Neural crest cell (in vitro differentiated cells): ENCODE results near the gene MGAT1. TPM values are rescaled to one million over a fixed set of nuclear protein-coding genes. Genes with fewer than 3 reads are reported as not detected.
A peak's percentile ranks its signal among the peaks of the same experiment; 100 is the strongest.

Experiments
- DNase-seq: peaks from one replicate; pipeline ENCODE4 v3.0.0; 2021; ENCODE audit warnings: low read depth, mixed read lengths, low spot score
- H3K27ac Mint-ChIP-seq: one replicate; pipeline ENCODE4 v1.8.0; 2021; ENCODE audit warnings: mild to moderate bottlenecking, mixed read lengths; ENCODE audit not compliant: unreplicated experiment
- H3K27me3 Mint-ChIP-seq: 2 replicates; pipeline ENCODE4 v1.8.0; 2021; ENCODE audit warnings: low read depth, mild to moderate bottlenecking, mixed read lengths
- H3K36me3 Mint-ChIP-seq: 2 replicates; pipeline ENCODE4 v1.8.0; 2021; ENCODE audit warnings: low read depth, mild to moderate bottlenecking, mixed read lengths
- H3K4me1 Mint-ChIP-seq: 2 replicates; pipeline ENCODE4 v1.8.0; 2021; ENCODE audit warnings: mixed read lengths
- H3K4me3 Mint-ChIP-seq: one replicate; pipeline ENCODE4 v1.8.0; 2021; ENCODE audit warnings: mild to moderate bottlenecking, mixed read lengths
- H3K9me3 Mint-ChIP-seq: 2 replicates; pipeline ENCODE4 v1.8.0; 2021; ENCODE audit warnings: mixed read lengths
- CTCF ChIP-seq: fragments of 200-600 bp; sonication (generic); conservative IDR thresholded peaks from 2 replicates; pipeline ENCODE4 v1.5.0; 2021; ENCODE audit warnings: antibody characterized with exemption, mild to moderate bottlenecking
- total RNA-seq: library from RNA; stranded (reverse); gene quantifications from 2 replicates; pipeline ENCODE4 v1.2.1, GENCODE V29; 2021

Gene MGAT1
- total RNA-seq, 1 donor from 2014 or later, result 57.1 TPM

DNA sequence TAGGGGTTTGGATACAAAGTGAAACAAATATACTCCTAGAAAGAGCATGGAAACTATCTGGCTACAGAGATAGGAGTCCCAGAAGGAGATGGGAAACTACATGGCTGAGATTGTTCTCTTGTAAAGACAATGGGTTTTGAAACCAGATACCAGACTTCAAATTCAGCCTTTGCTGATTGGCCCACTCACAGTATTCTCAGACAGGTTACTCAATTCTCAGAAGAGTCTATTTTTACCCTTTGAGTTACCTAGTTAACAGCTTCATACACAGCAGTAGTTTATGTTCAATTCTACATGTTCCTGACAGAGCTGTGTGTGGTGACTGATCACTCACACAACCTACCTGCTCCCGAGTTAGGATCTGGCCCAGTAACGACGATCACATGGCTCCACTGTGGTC, 44.4 kb upstream of the MGAT1 start:
- H3K4me1 Mint-ChIP-seq, result no peaks in the 10 kb centered on the region
- peaks cover 42% of the 10 kb centered on the region for H3K9me3 Mint-ChIP-seq
- H3K27me3 Mint-ChIP-seq, result no peaks in the 10 kb centered on the region
- no peak for TF ChIP-seq CTCF
- H3K36me3 Mint-ChIP-seq, result peaks cover 76% of the 10 kb centered on the region
- DNase-seq, result no peak
- H3K27ac Mint-ChIP-seq, result no peak overlapping the region
- H3K4me3 Mint-ChIP-seq, result no peak overlapping the region

DNA sequence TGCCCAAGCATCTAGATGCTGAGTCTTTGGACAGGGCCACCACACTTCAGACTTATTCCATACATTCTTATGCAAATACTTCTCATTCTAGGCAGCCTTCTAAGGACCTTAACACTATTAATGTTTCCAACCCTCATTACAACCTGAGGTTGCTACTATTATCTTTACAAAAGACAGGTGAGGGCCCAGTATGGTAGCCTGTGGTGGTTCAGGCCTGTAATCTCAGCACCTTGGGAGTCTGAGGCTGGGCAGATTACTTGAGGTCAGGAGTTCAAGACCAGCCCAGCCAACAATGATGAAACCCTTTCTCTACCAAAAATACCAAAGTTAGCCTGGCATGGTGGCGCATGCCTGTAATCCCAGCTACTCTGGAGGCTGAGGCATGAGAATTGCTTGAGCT, 42.3 kb upstream of the MGAT1 start:
- peaks cover 29% of the 10 kb centered on the region for H3K9me3 Mint-ChIP-seq
- no peak for TF ChIP-seq CTCF
- H3K4me3 Mint-ChIP-seq, result no peak overlapping the region
- peaks cover 61% of the 10 kb centered on the region for H3K36me3 Mint-ChIP-seq
- no peak overlapping the region for H3K27ac Mint-ChIP-seq
- H3K4me1 Mint-ChIP-seq, result no peaks in the 10 kb centered on the region
- no peak for DNase-seq
- H3K27me3 Mint-ChIP-seq, result no peaks in the 10 kb centered on the region

- peaks cover 29% of the 10 kb centered on the region for H3K9me3 Mint-ChIP-seq
- H3K4me3 Mint-ChIP-seq, result no peak overlapping the region
- peaks cover 57% of the 10 kb centered on the region for H3K36me3 Mint-ChIP-seq
- no peak overlapping the region for H3K27ac Mint-ChIP-seq
- no peaks in the 10 kb centered on the region for H3K4me1 Mint-ChIP-seq
- no peaks in the 10 kb centered on the region for H3K27me3 Mint-ChIP-seq
- TF ChIP-seq CTCF, result no peak
- DNase-seq, result no peak
These were observed 41.8 kb upstream of the MGAT1 start for GRCh38 chr5:180844432-180844831.

GRCh38 chr5:180839935-180840334, 37.3 kb upstream of the MGAT1 start:
- H3K27me3 Mint-ChIP-seq, result no peaks in the 10 kb centered on the region
- peak overlapping the region; percentile 44 for H3K4me3 Mint-ChIP-seq
- peaks cover 6% of the 10 kb centered on the region for H3K9me3 Mint-ChIP-seq
- no peak for DNase-seq
- no peaks in the 10 kb centered on the region for H3K4me1 Mint-ChIP-seq
- H3K27ac Mint-ChIP-seq, result no peak overlapping the region
- peaks cover 34% of the 10 kb centered on the region for H3K36me3 Mint-ChIP-seq
- no peak for TF ChIP-seq CTCF

GRCh38 chr5:180839227-180839626, 36.6 kb upstream of the MGAT1 start:
- H3K9me3 Mint-ChIP-seq, result peaks cover 6% of the 10 kb centered on the region
- DNase-seq, result no peak
- H3K27me3 Mint-ChIP-seq, result no peaks in the 10 kb centered on the region
- TF ChIP-seq CTCF, result no peak
- no peaks in the 10 kb centered on the region for H3K4me1 Mint-ChIP-seq
- H3K27ac Mint-ChIP-seq, result no peak overlapping the region
- H3K4me3 Mint-ChIP-seq, result no peak overlapping the region
- H3K36me3 Mint-ChIP-seq, result peaks cover 32% of the 10 kb centered on the region

GRCh38 chr5:180837478-180837877, 34.9 kb upstream of the MGAT1 start:
- Mint-ChIP-seq H3K4me1 (peaks cover 2% of the 10 kb centered on the region), H3K27me3 (no peaks in the 10 kb centered on the region), H3K4me3 (no peak overlapping the region), H3K27ac (no peak overlapping the region), H3K36me3 (peaks cover 28% of the 10 kb centered on the region), H3K9me3 (peaks cover 6% of the 10 kb centered on the region)
- no peak for DNase-seq
- TF ChIP-seq CTCF, result no peak
